IMR-90 (cell line): ENCODE measurements around the gene KAT2B.

Experiments used
- CHD1 ChIP-seq: IDR thresholded peaks from 2 replicates; pipeline ENCODE4 v1.6.1; 2012; ENCODE audit warnings: low read depth, low read length, improper control_type of control experiment
- CTCF ChIP-seq: conservative IDR thresholded peaks from 2 replicates; pipeline ENCODE4 v1.5.1; 2012; ENCODE audit warnings: mild to moderate bottlenecking, low read depth, low read length, improper control_type of control experiment
- MAFK ChIP-seq: IDR thresholded peaks from 2 replicates; pipeline ENCODE4 v1.6.1; 2012; ENCODE audit warnings: low read depth, low read length, improper control_type of control experiment
- MXI1 ChIP-seq: IDR thresholded peaks from 2 replicates; pipeline ENCODE4 v1.6.1; 2012; ENCODE audit warnings: low read depth, mild to moderate bottlenecking, low read length, moderate library complexity, borderline replicate concordance
- NFE2L2 ChIP-seq: fragments of 150-350 bp; IDR thresholded peaks from 2 replicates; pipeline ENCODE4 v1.6.1; 2016; ENCODE audit warnings: low read depth, mild to moderate bottlenecking, low read length
- POLR2A ChIP-seq: IDR thresholded peaks from 2 replicates; pipeline ENCODE4 v1.6.1; 2012; ENCODE audit warnings: mild to moderate bottlenecking, low read depth, low read length
- RAD21 ChIP-seq: IDR thresholded peaks from 2 replicates; pipeline ENCODE4 v1.6.1; 2012; ENCODE audit warnings: low read length, improper control_type of control experiment
- SMC3 ChIP-seq: fragments of 150-350 bp; IDR thresholded peaks from 2 replicates; pipeline ENCODE4 v1.6.1; 2016; ENCODE audit warnings: low read depth, mild to moderate bottlenecking, antibody characterized with exemption, low read length, moderate library complexity

DNA sequence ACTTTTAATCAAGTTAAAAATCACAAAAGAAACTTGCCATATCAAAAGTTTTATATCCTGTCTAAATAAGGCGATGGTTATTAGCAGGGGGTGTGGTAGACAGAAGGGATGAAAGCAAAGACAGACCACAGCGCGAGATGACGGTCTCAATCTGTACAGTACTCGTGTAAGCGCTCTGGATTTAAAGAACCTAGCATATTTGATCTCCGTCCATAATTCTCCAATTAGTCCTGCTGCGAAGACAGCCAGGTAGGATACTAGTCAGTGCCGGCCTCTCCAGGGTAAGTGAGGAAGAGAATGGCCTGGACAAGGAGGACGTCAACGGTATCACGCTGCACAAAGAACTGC, 145.1 kb downstream of the KAT2B start:
- TF ChIP-seq CTCF (no peak), CHD1 (no peak), RAD21 (no peak), POLR2A (no peak), MAFK (no peak), NFE2L2 (no peak), SMC3 (no peak), MXI1 (no peak)
